ENCODE results near the gene LRRN2.
"Not testable (repeated sequence)": the region's sequence is repeated elsewhere in the genome, so short reads cannot be mapped to it uniquely, and the experiment has no call there.

LRRN2 gene

DNA sequence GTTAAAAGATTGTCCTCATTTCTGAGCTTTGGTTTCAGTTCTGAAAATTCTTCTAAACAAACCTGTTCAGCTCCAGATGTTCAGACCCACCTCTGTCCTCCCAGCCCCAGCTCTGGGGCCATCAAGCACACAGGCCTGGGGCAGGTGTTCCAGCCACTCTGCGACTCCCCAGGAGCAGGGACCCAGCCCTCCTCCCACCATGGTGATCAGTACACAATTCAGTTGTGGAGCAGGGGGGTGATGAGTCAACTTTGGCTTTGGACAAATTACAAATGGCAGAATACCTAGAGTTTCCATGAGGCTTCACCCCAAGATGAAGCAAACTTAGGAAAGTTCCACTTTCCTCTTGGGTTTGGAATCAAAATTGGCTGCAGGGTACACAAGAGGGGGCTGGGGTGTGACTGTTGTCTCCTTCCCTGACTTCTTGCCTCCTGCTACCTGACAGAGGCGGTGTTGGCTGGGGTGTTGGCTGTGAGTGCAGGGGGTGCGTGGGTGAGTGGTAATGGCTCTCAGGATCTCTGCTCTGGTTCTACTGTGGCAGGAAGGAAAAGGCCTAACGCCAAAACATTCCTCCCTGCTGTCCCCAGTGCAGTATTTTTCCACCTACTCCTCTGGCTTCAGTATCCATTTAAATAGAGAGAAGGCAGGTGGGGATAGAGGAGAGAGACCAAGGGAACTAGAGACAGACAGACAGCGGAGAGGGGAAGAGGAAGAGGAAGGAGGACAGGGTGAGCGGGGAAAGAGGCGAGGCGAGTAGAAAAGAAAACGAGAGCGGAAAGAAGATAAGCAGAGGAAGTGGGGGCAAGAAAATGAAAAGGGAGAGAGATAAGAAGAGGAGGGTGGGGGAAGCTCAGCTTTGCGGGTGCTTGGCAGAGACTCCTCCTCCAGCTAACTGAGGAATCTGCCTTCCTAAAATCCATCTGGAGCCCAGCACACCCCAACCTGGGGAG is 20.6 kb upstream of the LRRN2 start:
- H3K4me3 ChIP-seq (ENCODE audit: low read length): no peak overlapping the region
- no peak for TF ChIP-seq ZNF274 (IDR thresholded peaks at IDR 0.05; ENCODE audit: low read depth, low read length)

DNA sequence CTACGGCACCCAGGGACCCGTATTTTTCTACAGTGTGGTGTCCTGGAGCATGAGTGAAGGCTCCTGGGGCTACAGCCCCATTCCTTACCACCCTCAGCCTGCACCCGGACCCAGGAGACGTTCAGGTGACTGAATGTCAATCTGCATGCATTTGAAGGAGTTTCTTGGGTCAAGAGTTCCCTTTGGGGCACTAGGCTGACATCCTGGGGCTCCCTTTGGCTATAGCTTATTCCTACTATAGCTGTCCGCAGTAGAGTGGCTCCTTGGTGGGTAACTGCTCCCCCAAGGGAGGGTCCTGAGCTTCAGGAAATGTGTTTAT is 19.9 kb upstream of the LRRN2 start:
- no peak for TF ChIP-seq ZNF274 (IDR thresholded peaks at IDR 0.05; ENCODE audit: low read depth, low read length)
- H3K4me3 ChIP-seq (ENCODE audit: low read length): no peak overlapping the region

DNA sequence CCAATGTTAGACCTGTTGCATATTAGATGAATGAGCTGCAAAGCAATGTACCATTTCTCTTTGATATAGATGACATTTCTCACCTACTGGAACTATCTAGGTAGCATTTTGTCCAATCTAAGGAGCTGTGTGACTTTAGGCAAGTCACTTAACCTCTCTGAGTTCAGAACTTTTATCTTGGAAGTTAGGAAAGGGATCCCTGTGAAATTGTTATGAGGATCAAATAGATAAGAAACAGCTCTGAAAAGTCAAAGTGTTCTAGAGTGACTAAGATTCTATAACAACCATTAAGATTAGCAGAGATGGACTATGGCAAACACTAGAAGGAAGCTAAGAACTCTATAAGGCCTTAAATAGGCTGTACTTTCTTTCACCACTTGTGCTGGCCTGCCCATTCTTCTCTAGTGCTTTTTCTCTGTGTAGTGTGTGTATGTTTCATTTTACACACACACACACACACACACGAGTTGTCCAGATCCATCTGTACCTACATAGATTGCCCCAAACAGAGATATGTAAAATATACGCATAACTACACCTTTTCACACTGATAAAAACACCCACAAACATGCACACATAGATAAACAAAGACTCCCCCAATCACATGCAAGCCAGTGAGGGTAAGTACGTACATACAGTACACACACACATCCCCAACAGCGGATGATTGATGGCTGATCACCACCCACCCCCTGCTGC is 19.4 kb upstream of the LRRN2 start:
- no peak for TF ChIP-seq ZNF274 (IDR thresholded peaks at IDR 0.05; ENCODE audit: low read depth, low read length)
- H3K4me3 ChIP-seq (ENCODE audit: low read length): no peak overlapping the region

DNA sequence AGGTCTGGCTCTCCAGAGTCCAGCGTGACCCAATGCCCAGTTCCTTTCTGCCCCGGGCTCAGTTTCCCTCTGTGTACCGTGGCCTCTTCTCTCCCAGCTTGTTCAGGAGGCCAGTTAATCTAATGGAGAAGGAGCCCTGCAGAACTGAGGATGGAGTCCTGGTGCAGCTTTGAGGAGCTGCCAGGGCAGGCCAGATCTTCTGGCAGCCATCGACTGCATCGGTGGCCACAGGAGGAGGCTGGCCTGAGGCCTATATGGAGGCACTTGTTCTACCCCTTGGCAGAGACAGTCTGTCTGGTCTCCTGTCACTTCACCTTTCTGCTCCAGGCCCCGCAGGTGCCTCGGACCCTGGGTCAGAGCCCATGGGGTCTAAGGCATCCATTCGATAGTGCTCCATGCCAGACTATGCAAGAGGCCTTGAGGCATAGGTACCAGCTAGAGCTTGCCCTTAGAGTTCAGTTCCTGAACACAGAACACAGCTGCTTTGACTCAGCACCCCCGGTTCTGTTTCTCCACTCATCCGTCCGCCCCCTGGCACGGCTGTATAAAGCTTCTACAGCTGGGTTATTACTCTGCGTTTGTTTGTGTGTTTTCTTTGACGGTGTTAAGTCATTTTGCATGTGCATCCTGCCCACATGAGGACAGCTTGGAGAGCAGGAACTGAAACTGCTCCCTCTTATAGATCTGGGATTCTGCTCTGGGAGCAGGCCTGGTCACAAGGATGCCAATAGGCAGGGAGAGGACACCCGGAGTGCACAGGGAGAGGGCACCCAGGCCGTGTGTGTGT is 18.5 kb upstream of the LRRN2 start:
- no peak overlapping the region for H3K4me3 ChIP-seq (ENCODE audit: low read length)
- TF ChIP-seq ZNF274 (IDR thresholded peaks at IDR 0.05; ENCODE audit: low read depth, low read length): no peak

DNA sequence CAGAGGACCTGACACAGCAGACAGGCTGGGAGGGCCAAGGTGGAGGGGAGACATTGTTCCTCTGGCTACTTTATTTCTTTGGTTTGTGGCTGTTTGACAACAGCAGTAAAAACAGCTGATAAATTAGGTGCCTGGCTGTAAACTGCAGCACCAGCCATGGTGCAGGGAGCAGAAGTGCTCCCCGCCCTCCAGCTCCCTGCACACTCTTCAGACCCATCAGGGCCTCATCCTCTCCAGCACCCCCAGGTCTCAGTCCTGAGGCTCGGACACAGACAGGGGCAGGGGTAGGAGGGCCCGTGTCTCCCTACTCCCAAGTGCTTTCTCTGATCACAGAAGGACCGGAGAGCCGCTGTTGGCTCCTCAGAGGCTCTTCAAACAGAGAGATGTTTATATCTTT is 17.7 kb upstream of the LRRN2 start:
- no peak overlapping the region for H3K4me3 ChIP-seq (ENCODE audit: low read length)
- TF ChIP-seq ZNF274 (IDR thresholded peaks at IDR 0.05; ENCODE audit: low read depth, low read length): no peak

DNA sequence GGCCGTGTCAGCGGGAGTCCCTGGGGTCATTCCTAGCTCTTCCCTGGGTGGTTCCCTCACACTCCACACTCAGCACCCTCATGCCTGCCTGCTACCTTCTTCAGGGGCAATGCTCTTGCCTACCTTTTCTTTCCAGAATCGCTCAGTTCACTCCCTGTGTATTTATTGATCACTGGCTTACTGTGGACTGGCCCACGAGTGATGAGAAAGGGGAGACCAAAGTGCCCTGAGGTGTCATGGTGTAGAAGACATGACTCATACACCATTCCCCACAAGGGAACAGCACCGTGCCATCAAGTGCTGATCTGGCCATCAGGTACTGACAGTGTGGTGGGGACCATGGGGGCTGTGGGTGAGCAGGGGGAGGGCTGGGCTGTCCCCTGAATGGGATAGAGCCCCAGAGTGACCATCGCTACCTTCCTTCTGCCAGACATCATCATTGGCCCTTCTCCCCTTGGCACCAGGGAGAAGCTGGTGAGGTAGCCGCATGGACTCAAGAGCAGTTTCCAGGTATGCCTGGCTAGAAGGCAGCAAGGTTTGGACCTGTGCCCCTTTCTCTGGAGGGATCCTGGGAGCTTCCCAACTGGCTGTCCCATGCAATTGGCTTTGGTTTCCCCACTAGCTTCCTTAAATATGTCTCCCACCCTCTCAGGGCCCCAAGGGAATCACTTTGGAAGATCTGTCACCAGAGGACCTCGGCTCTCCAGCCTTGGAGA is 17.2 kb upstream of the LRRN2 start:
- TF ChIP-seq ZNF274 (IDR thresholded peaks at IDR 0.05; ENCODE audit: low read depth, low read length): no peak
- H3K4me3 ChIP-seq (ENCODE audit: low read length): no peak overlapping the region

DNA sequence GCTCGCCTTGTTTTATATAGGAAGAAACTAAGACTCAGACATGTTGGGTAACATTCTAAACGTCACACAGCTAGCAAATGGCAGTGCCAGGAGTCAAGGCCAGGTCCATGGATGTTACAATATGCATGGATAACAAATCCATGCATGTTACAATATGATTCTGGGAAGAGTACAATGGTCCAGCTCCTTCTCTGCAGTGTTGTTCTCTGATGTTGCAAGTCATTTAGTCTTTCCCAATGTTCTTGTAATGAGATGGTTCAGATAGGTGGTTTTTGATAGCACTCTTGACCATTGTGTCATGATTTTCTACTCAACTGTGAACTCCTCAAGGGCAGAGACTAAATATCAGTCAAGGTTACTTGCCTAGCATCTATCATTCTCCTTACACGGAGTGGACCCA is 15.7 kb upstream of the LRRN2 start:
- TF ChIP-seq ZNF274 (IDR thresholded peaks at IDR 0.05; ENCODE audit: low read depth, low read length): no peak
- H3K4me3 ChIP-seq (ENCODE audit: low read length): no peak overlapping the region

DNA sequence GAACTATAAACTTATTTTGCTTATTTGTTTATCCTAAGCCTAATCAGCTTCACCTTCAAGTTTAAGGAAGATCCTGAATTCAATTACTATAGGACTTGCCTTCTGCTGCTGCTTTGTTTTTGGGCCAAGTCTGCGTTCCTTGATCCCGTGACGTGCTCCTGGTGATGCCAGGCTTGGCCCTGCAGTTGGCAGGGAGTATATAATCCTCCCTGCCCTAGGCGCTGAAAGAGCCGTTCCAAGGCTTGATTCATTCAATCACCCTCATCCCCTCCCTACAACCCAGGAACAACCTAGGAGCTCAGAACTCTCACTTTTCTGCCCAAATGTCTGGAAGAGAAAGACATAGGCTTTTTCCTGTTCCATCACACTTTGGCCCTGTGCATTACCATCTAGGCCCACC is 12.4 kb upstream of the LRRN2 start:
- H3K4me3 ChIP-seq (ENCODE audit: low read length): no peak overlapping the region

DNA sequence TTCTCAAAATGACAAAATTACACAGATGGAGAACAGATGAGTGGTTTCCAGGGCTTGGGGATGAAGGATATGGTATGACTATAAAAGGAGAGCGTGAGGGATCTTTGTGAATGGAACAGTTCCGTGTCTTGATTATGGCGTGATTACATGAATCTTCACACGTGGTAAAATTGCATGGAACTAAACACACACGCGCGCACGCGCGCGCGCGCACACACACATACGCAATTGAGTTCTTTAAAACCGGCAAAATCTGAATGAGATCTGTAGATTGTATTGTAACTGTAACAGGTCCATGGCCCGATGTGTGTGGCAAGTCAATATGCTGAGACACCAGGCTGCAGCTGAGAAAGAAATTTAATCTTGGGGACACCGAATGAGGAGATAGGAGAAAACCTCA is 11.1 kb upstream of the LRRN2 start:
- no peak for TF ChIP-seq ZNF274 (IDR thresholded peaks at IDR 0.05; ENCODE audit: low read depth, low read length)
- H3K4me3 ChIP-seq (ENCODE audit: low read length): no peak overlapping the region

More for the DNA sequence above, 12.4 kb upstream of the LRRN2 start:
- TF ChIP-seq ZNF274 (IDR thresholded peaks at IDR 0.05; ENCODE audit: low read depth, low read length): no peak

DNA sequence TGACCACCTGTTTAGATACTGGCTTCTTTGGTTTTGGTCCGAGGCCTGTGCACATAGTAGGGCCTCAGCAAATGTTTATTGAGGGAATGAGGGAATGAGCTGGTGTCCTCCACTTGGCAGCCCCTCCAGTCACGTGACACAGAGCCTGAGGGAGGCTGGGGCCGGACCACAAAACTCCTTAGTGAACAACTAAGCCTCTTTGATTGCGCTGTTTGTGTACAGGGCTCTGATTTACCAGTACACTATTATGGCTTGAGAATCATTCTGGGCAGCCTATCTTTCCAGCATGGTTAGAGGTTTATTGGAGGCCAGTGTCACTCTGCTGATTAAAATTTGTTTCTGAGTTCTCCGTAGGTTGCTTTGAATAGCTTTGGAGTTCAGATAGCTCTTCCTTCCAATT is 10.2 kb upstream of the LRRN2 start:
- no peak overlapping the region for H3K4me3 ChIP-seq (ENCODE audit: low read length)
- no peak for TF ChIP-seq ZNF274 (IDR thresholded peaks at IDR 0.05; ENCODE audit: low read depth, low read length)

DNA sequence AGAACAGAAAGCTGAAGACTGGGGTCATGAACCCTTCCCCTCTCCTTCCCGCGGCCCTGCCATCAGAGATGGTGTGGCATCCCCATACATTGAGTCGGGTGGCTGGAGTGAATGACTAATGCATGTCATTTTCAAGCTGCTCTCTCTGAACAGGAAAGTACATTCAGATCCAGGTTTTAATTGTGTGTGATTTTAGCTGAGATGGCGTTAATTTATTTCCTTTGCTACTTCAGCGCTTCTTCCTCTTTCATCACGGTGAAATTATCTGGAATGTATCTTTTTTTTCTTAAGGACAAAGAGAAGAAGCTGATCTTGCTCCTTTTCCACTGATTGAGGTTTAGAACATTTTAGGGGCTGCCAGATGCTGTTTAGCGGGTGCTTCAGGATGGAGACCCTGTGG is 8.6 kb upstream of the LRRN2 start:
- no peak for TF ChIP-seq ZNF274 (IDR thresholded peaks at IDR 0.05; ENCODE audit: low read depth, low read length)

DNA sequence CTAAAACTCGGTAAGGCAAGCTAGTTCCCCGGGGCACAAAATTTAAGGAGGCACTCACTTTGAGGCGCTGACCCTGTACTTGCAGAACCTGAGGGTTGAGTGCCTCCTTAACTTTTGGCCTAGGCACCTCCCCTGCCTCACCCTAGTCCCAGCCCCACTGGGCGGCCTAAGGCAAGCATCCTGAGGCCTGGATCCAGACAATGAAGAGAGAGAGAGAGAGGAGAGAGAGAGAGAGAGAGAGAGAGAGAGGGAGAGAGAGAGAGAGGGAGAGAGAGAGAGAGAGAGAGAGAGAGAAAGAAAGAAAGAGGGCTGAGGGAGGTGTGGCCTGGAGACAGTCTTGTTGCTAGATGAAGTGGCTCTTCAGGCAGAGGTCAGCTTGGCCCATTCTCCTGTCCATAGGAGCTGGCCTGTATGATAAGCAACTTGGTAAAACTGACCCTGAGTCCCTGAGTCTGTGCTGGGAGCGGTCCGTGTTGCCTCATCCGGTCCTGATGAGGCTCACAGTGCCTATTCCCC is 7.4 kb upstream of the LRRN2 start:
- TF ChIP-seq ZNF274 (IDR thresholded peaks at IDR 0.05; ENCODE audit: low read depth, low read length): no peak
- H3K4me3 ChIP-seq (ENCODE audit: low read length): no peak overlapping the region

More for the DNA sequence above, 8.6 kb upstream of the LRRN2 start:
- H3K4me3 ChIP-seq (ENCODE audit: low read length): no peak overlapping the region

DNA sequence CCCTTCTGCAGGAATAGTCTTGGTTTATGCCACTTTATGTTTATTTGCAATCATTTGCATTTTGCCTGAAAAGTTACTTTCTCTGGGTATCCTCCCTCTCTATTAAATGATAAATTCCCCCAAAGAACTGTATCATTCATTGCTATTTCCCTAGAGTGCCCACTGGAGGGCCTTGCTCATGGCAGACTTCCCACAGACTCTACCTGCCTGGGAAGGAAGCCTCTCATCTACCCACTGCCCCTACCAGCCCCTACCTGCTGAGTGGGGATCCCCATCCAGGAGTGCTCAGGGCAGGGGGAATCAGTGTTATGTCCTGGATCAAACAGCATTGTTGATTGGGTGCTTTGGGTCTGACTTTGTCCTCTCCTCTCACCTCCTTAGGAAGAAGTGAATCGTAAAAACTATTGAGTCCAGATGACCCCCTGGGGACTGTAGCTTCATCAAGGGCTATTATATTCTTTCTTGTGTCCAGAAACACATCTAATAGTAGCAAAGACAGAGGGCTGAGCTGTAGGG is 6.8 kb upstream of the LRRN2 start:
- no peak overlapping the region for H3K4me3 ChIP-seq (ENCODE audit: low read length)
- no peak for TF ChIP-seq ZNF274 (IDR thresholded peaks at IDR 0.05; ENCODE audit: low read depth, low read length)

DNA sequence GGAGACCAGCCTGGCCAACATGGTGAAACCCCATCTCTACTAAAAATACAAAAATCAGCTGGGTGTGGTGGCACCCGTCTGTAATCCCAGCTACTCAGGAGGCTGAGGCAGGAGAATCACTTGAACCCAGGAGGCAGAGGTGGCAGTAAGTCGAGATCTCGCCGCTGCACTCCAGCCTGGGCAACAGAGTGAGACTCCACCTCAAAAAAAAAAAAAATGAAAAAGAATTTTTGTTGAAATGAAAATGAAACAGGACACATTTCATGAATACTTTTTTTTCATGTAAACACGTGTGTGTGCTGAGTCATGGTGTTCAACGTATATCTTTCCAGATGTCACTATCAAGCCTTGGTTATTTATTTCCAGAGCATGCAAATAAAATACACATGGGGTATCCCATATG is 5.8 kb upstream of the LRRN2 start:
- not testable (repeated sequence) for H3K4me3 ChIP-seq (ENCODE audit: low read length)
